ENCODE results near the gene RHBDL1. TPM values are rescaled to one million over a fixed set of nuclear protein-coding genes. Genes with fewer than 3 reads are reported as not detected.

Gene RHBDL1
- total RNA-seq, 1 donor from 2014 or later = 1.1 TPM

DNA sequence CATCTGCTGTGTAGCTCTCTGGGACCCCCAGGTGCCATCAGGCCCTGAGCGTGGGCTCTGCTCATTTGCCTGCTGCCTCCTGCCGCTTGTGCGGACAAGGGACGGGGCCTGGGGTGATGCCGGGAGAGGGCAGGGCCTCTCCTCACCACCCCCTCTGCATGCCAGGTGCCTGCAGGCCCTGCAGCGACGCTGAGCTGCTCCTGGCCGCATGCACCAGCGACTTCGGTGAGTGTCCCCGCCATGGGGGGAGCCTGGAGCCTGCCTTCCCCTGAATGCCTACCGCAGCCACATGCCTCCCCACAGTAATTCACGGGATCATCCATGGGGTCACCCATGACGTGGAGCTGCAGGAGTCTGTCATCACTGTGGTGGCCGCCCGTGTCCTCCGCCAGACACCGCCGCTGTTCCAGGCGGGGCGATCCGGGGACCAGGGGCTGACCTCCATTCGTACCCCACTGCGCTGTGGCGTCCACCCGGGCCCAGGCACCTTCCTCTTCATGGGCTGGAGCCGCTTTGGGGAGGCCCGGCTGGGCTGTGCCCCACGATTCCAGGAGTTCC is 41.4 kb downstream of the RHBDL1 start:
- DNase-seq (ENCODE audit: low spot score) (no peak), ATAC-seq (no peak)

GRCh38 chr16:717450-718245 is 42.2 kb downstream of the RHBDL1 start:
- DNase-seq (ENCODE audit: low spot score) = no peak
- no peak for ATAC-seq

DNA sequence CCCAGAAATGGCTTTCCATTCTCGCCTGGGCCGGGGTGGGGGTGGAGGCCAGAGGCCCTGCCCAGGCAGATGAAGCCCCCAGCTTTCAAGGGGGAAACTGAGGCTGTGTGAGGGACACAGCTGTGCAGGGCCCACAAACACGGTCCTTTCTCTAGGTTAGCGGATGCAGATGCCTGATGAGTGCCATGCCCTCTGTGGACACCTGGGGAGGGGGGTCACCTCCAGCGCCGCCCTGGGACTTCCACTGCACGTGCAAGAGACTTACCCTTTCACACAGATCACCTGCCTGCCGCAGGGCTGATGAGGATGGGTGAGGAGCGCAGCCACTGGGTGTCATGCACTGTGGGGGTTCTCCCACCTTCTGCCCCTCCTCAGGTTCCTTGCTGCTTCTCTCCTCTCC is 42.9 kb downstream of the RHBDL1 start:
- DNase-seq (ENCODE audit: low spot score) (no peak), ATAC-seq (no peak)

- ATAC-seq = no peak
- no peak for DNase-seq (ENCODE audit: low spot score)
Observed at GRCh38 chr16:718922-719321, 43.5 kb downstream of the RHBDL1 start.

- no peak for ATAC-seq
Observed at GRCh38 chr16:719815-720446, 44.5 kb downstream of the RHBDL1 start.

DNA sequence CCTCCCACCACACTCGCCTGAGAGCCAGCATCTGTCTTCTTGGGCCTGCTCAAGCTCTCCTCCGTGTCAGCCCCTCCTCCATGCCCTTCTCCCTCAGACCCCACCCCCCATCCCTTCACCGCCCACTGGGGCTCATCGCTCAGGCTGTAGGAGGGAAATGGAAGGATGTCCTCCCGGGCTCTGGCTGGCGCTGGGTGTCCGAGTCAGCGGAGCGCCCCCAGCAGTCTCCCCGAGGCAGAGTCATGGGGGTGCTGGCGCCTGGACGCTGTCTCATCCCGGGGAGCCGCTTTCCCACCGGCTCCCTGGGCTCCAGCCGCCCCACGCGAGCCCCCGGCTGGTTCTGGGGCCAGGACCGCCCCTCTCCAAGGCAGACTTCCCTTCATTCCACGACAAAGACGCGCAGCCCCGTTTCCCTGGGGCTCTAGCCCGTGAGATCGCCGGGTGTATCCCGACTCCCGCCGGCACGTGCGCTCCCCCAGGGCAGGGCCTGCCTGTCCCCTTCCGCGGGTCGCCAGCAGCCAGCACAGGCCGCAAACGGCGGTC is 45.0 kb downstream of the RHBDL1 start:
- ATAC-seq (peak; percentile 11), DNase-seq (ENCODE audit: low spot score) (no peak)

More at GRCh38 chr16:719815-720446, 44.5 kb downstream of the RHBDL1 start:
- DNase-seq (ENCODE audit: low spot score) = no peak

GRCh38 chr16:720990-721764 is 45.7 kb downstream of the RHBDL1 start, which contains the start of gene ANTKMT:
Gene ANTKMT, plus strand, starts transcription at chr16:721146. Its CDS starts 129 bp downstream, at chr16:721275.
- ATAC-seq (peak; percentile 85), DNase-seq (ENCODE audit: low spot score) (peak; percentile 86)

DNA sequence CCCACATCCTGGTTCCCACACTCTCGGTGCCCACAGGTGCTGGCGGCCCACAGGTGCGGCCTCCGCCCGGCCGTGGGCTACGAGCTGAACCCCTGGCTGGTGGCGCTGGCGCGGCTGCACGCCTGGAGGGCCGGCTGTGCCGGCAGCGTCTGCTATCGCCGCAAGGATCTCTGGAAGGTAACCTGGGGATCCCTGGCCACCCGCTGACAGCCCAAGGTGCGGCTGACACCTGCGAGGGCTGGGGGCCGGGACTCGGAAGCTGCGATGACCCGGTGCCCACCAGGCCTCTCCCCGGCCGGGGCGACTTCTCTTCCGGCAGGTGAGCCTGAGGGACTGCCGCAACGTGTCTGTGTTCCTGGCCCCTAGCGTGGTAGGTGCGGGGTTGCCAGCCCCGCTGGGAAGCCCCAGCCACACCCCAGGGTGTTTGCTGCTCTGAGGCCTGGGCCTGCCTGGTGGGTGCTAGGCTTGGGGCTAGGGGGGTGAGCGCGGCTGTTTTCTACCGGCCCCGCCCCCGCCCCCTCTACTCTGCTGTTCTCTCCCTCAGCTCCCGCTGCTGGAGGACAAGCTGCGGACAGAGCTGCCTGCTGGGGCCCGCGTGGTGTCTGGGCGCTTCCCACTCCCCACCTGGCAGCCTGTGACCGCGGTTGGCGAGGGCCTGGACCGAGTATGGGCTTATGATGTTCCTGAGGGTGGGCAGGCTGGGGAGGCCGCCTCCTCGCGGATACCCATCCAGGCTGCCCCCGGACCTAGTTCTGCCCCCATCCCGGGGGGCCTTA is 46.5 kb downstream of the RHBDL1 start:
- no peak for DNase-seq (ENCODE audit: low spot score)
- ATAC-seq = no peak

DNA sequence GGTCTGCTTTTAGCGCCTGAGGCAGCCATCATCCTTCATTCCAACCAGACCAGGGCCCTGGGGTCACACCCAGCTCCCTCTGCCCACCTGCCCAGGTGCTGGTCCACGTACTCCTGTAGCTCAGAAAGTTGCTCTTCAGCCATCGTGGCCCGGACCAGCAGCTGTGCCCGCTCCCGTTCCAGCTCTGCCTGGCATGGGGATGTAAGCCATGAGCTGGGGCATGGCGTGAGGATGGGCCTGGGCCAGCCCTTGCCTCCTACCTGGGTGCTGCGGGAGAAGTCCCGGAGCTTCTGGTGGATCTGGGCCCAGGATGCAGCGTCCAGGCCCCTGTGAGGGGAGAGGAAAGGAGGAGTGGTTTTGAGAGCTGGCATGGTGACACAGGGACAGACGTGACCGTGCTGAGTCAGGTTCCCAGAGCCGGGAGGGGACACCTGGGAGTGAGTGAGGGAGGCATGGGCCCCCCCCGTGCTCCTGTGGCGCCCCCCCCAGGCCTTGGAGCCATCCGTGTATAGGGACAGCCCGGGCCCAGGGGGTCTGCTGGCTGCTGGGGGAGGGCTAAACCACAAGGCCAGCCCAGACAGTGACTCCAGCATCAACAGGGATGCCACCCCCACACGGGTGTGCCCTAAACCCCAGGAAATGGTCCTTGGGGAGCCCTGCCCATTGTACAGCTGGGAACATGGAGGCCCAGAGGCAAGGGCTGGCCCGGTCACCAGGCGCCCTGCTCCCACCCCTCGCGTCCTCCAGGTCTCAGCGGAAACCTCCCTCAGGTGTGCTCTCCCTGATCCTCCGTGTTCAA is 47.6 kb downstream of the RHBDL1 start:
- DNase-seq (ENCODE audit: low spot score) (no peak), ATAC-seq (no peak)

DNA sequence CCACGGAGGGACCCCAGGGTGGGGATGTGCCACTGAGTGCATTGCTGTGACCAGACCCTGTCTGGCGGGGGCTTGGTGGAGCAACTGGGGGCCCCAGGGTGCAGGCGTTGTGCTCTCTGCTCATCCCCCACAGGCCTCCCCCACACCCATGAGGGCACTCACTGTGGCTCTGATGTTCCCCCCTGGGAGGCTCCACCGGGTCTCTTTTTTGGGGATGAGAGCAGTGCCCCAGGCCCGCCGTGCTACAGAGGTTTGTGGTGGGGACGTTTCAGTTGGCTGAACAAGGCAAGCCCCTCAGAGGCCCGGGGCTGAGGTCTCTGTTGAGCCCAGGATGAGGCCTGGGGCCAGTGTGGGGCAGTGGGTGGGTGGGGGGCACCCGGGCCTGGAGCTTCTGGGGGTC is 48.2 kb downstream of the RHBDL1 start:
- ATAC-seq (no peak), DNase-seq (ENCODE audit: low spot score) (no peak)

DNA sequence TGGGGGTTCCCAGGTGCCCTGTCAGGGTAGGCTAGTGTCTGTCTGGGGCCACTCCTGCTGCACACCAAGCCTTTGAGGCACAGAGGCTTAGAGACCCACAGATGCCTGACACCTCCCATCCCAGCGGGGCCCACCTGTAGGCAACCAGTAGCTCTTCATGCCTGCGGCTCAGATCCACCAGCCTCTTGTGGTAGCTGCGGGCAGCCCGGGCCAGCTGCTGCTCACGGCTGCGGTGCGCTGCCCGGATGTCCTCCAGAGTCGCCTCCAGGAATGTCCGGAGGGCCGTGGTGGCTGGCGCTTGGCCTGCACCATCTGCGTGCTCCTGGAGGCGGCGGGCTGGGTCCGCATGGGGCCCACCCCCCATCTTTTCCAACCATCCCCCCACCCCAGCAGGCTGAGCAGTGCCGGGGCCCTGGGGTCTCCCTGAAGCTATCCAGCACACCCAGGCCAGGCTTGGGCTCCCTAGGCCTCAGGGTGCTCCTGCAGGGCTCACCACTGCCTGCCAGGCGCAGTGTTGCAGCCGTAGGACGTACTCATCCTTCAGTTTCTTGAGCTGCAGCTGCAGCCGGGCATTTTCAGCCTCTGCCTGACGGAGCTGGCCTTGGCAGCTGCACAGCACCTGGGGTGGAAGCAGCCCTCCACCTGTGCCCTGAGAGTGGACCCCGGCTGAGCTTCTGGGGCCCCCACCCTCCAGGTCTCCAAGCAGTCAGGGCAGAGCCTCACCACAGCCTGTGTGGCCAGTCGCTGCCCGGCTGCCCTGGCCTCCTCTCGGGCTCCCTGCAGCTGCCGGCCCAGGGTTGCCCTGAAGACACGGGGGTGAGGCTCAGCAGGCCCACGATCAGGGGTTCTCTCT is 48.9 kb downstream of the RHBDL1 start:
- ATAC-seq = no peak
- no peak for DNase-seq (ENCODE audit: low spot score)

DNA sequence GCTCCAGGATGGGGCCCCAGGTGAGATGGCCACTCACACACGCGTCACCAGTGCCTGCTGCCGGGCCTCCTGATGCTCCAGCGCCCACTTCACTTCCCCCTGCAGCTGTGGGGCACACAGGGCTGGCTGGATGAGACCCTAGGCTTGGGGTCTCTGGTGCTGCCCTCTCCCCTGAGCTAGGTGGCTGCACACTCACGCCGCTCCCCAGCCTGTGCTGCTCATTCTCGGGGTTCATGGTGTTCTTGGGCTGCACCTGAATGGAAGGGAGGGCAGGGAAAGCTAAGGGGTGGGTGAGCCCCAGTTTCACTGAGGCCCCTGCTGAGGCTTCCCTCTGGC is 49.5 kb downstream of the RHBDL1 start:
- DNase-seq (ENCODE audit: low spot score) (no peak), ATAC-seq (no peak)

- ATAC-seq = peak; percentile 31
- no peak for DNase-seq (ENCODE audit: low spot score)
Observed at GRCh38 chr16:725463-726187, 50.2 kb downstream of the RHBDL1 start.

DNA sequence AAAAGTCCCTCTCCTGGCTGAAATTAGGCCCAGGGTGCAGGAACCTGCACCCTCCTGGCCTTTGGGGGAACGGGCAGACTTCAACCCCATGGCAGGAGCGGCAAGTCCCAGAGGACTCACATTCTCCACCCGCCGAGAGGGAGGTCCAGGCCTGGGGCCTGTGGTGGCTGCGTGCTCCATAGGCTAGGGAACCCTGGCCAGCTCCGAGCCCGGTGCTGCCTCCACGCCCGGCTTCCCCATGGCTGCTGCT is 50.6 kb downstream of the RHBDL1 start:
- ATAC-seq = no peak
- no peak for DNase-seq (ENCODE audit: low spot score)

- DNase-seq (ENCODE audit: low spot score) (no peak), ATAC-seq (peak; percentile 28)
Observed at GRCh38 chr16:726438-727290, 51.2 kb downstream of the RHBDL1 start, which contains the start of the genes CCDC78 and HAGHL. Gene CCDC78, minus strand, starts transcription at chr16:726443. Its CDS starts 76 bp downstream, at chr16:726367. Gene HAGHL, plus strand, starts transcription at chr16:727106. Its CDS starts 404 bp downstream, at chr16:727510.

DNA sequence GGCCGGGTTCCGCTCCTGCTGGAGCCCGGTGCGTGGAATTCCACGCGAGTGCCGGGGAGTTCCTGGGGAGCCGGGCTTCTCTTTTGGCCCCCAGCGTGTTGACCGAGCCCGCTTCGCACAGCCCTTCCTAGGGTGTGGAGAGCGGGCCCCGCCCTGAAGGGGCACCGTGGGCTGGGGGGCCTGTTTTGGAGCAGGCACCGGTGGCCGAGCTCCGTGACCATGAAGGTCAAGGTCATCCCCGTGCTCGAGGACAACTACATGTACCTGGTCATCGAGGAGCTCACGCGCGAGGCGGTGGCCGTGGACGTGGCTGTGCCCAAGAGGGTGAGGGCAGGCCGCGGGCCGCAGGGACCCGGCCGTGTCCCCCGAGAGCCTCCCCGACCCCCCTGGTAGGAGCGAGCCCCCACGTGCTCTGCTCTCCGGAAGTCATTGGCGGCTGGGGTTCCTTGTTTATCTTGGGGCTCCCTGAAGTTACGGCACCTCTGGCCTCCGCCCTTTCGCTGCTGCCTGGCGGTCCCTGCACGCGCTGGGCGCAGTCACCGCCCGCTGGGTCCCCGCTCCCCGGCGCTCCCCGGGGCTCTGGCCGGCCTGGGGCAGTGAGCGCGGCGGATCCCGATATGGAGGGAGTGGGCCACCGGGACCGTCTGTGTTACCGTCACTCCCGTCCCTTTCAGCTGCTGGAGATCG is 52.0 kb downstream of the RHBDL1 start:
- ATAC-seq (no peak), DNase-seq (ENCODE audit: low spot score) (no peak)
